GM18867 (cell line): ENCODE measurements around the gene NSMF.
"Not testable (repeated sequence)": the region's sequence is repeated elsewhere in the genome, so short reads cannot be mapped to it uniquely, and the experiment has no call there.

ENCODE experiments used
- ATAC-seq: cut with Tn5 transposase; IDR thresholded peaks from one replicate; pipeline ENCODE4 v1.9.1; 2021; ENCODE audit warnings: mild to moderate bottlenecking, moderate library complexity; ENCODE audit not compliant: unreplicated experiment

Gene NSMF

DNA sequence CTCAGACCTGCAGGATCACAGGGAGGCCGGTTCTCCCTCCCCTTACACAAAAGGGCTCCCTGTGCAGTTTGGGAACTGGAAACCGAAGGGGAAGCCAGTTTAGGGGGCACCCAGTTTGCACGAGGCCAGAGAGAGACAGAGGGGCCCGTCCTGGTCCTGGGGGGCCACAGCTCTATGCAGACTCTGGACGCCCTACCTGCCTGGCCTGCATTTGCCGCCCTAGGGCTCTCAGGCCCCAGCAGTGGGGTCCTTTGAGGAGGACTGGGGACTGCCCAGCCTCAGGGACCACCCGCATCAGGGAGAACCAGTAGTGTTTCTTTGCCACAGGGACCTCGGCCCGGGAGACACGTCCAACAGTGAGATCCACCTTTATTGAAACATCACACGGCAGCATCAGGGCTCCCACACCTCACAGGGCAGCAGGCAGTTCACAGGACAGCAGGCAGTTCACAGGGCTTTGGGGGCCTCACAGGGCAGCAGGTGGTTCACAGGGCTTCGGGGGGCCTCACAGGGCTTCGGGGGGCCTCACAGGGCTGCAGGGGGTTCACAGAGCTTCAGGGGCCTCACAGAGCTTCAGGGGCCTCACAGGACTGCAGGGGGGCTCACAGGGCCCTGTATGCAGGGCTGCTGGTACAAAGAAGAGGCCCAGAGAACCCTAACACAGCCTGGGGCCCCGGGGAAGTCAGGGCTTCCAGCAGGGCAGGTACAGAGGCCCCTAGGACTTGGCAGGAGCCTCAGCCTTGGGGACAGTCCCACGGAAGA lies 648 bp upstream of the NSMF start:
- ATAC-seq, result no peak

DNA sequence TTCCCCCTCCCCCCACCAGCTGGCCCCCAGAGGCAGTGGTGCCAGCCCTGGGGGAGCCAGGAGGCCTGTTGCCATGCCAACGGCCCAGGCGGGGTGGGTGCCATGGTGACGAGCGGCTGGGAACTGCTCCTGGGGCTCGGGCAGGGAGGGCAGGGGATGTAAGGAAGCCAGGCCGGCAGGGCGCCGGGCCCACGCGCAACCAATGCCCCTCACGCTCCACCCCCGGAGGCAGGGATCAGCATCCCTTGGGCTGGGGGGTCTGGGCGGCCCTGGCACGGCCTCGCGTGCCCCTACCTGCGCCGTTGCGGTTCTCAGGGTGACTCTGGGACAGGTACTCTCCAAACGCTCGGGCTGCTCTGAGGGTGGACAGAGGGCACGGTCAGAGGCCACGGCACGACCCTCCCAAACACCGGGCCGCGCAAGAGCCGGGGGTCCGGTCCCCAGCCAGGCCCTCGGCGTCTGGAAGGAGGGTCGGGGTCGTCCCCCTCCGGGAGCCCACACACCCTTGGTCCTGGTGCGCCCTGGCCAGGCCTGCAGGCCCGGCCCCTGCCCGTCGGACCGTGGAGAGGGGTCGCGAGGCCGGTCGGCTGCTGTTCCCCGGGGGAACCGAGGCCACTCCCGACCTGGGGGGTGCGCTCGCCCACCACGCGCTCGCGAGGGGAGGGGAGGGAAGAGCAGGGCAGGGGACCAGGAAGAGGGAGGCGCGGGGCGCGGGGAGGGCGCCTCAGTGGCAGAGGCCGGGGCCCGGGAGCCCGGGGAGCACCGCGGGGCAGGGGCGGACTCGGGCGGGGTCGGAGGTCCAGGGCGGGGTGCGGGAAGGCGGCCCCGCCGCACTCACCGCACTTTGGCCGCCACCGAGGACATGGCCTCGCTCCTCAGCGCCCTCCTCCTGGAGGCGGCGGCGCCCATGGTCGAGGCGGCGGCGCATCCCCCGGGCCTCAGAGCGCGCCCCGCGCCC lies 661 bp downstream of the NSMF start:
- ATAC-seq, result peak; percentile 4

DNA sequence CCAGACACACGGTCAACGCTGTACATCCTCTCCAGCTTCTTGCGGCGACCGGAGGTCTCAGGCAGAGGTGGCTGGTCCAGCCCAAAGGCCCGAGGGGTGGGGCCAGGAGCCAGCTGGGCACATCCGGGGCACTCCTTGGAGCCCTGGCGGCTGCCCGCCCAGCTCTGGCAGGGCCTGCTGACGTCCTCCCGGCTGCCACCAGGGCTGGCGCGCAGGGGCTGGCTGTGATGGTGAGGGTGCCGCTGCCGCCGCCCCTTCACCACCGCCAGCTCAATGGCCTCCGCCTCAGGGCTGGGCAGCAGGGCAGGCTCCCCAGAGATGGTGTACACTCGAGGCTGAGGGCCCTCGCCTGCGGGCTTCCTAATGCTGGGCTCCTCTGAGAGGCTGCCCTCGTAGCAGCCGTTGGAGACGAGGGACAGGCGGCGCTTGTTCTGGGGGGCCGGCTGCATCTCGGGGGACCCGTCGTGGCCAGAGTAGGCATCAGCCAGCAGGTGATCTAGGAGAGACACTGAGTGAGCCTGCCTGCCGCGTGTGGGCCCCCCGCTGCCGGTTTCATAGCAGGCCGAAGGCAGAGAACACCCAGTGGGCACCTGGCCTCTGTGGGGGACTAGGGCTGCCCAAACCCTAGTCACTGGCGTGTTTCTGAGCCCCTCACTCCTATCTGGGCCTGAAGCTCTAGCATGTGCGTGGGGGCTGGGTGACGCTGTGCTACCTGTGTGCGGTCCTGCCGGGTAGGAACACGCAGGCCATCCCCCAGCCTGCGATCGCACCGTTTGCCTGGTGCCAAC lies 1.5 kb downstream of the NSMF start:
- ATAC-seq, result no peak

DNA sequence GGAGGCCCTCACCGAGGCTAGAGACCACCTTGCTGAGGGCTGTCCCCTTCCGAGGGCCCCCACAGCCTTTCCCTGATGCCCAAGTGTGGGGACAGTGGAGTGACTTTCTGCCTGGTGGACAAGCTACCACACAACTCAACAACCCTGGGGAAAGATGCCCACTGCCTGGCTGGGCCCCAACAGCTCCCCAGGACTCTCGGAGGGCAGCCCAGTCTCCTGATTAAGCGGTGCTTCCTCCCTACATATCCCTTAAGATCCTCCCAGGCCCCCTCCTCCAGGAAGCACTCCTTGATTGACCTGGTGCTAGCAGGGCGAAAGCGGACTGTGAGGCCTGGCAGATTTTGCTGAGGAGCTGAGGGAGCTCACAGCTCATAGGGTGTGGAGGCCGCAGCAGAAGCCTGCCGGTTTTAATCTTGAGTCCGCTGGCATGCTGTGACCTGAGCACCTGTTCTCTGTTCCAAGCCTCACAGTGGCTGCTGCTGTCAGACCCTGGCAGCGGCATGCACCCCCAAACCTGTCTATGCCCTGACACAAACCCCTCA lies 2.2 kb downstream of the NSMF start:
- ATAC-seq, result no peak

DNA sequence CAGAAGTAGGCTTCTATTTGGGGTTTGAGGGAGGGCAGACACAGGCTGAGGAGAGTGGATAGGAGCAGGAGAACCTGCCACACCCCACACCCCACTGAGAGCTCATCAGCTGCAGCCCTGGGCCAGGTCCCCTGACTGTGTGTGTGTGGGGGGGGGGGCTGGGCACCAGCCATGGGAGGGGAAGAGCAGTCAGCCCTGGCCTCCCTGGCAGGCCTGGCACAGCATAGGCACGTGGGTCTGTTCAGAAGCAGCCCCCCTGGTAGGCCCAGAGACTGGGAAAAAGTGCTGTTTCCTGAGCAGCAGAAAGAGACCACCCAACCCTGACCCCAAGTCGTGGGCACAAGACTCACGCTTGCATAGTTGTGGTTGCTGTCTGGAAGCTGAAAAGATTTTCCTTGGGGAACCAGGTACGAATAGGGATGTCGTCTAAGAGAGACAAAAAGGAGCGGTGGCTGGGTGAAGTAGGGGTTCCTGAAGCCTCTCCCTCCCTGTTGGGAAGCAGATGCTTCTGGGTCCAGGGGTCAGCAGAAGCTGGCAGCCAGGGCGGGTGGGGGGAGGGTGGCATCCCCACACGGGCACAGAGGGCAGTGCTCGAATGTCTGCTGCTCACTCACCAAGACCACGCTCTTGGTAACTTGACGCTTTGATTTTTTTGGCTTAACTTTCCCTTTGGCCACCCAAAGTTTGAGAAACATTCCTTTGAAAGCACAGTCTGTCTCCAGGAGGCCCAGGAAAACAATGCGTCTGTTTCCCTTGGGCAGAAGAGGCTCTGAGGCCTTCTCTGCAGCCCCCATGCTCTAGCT lies 2.9 kb downstream of the NSMF start:
- ATAC-seq, result no peak

DNA sequence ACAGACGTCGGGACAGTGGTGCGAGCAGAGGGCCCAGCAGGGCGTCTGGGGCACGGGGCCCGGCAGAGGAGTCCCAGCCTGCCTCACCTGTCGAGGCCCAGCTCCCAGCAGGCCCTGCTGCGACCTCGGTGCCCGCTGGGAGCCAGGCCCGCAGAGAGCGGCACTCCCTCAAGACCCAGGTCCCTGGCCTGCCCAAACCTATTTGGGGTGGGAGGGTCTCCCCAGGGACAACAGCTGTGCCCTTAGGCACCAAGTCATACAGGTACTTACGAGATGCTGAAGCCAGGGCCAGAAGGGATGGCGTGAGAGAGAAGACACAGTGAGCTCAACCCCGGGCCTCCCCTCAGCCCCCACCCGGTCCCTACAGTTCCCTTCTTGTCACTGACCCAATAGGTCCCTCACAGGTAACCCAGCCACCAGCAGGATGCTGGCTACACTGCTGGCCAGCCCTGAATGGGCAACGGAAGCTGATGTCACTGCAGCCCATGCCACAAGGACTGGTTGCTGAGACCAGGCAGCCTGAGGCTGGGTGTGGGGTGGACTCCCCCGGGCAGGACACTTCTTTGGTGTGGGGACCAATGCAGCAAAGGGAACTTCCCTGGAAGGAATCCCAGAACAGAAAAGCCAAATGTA lies 3.7 kb downstream of the NSMF start:
- no peak for ATAC-seq

DNA sequence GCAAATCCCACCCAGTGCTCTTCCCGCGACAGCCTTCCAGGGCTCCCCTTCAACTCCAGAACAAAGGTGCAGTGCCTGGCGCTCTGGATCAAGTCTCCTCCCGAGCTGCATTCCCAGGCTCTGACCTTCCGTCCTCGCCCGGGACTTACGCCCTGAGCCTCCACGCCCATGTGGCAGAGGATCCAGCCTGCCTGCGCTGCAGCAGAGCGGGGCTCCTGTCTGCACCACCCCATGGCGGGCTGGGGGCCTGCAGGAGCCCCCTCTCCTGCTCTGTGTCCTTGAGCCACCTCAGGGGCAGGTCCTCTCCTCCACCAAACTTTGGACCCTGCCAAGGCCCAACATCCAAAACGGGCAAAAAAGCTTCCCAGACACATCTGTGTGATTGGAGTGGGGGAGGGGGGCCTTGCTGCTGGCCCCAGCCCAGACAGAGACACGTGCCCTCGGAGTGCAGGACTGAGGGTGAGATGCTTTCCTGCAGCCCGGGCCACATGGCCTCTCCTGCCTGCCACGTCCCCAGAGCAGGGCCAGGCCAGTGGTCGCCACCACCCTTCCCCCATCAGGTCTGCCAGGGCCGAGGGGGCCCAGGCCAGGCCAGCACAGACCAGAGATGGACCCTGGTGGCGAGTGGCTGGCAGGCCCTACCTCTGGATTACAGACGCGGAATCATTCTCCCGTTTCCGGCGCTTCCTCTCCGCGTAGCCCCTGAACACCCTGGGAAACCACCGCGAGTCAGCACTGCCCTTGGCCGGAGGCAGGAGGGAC lies 4.4 kb downstream of the NSMF start:
- ATAC-seq, result no peak

DNA sequence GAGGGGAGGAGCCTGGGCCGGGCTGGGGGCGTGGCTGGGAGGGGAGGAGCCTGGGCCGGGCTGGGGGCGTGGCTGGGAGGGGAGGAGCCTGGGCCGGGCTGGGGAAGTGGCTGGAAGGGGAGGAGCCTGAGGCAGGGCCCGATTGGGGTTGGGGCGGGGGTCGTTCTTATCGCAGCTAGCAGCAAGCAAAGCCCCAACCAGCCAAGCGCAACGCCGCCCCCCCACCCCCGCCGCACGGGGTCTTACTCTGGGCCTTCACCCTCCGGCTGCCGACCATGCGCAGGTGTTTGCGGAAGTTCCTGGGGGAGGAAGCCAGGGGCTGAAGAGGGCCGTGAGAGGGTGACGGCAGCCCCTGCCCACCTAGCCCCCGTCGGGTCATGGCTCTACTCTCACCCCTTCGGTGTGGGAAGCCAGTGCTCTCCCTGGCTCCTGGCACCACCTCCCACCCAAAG lies 5.0 kb downstream of the NSMF start:
- ATAC-seq, result peak; percentile 29

DNA sequence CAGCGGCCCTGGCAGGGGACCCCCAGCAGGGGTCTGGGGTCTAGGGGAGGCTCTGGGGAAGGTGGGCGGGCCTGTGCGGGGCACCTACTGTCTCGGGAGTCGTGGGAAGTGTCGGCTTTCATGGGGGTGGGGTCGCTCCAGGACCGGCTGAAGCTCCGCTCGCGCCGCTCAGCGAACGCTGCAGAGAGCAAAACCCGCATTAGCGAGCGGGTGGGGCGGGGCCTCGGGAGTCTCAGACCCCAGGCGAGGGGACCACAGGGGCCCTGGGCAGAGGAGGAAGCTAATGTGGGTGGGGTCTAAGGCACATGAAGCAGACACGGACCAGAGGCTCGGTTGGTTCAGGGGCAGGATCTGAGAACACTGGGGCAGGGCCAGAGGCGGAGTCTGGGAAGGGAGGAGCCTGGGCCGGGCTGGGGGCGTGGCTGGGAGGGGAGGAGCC lies 5.5 kb downstream of the NSMF start:
- peak; percentile 47 for ATAC-seq

DNA sequence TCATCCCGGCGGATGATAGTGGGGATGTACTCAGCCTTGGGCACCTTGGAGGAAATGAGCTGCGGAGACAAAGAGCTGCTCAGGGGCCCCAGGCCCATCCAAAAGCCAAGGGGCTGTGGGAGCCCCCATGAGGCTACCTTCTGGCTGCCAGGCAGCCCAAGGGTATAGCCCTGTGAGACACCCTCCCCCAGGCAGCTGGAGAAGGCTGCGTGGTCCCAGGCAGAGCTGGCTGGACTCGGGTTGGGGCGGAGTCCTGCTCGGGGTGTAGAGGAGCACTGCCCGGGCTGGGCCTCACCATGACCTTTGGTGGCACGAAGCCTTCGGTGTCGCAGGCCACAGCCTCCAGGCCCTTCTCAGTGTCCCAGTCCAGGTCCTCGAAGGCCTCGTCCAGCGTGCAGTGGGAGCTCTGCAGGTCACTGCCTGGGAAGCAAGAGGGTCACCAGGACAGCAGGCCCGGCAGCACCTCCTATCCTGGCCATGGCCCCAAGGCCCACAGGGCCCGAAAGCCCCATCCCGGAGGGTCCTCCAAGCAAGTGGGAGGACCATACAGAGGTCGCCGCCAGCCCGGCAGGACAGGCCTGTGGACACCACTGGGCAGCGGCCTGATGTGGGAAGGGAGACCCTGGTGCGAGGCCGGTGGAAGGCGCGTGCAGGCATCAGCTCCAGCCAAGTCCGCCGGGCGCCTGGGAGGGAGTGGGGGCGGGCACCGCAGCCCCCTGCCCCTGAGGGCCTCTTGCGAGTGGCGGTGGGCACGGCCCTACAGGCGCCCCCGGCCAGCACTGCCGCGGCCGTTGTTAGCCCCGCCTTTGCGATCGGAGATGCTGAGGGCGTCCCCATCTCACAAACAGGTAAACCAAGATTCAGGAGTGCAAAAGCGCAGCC lies 6.1 kb downstream of the NSMF start:
- no peak for ATAC-seq

DNA sequence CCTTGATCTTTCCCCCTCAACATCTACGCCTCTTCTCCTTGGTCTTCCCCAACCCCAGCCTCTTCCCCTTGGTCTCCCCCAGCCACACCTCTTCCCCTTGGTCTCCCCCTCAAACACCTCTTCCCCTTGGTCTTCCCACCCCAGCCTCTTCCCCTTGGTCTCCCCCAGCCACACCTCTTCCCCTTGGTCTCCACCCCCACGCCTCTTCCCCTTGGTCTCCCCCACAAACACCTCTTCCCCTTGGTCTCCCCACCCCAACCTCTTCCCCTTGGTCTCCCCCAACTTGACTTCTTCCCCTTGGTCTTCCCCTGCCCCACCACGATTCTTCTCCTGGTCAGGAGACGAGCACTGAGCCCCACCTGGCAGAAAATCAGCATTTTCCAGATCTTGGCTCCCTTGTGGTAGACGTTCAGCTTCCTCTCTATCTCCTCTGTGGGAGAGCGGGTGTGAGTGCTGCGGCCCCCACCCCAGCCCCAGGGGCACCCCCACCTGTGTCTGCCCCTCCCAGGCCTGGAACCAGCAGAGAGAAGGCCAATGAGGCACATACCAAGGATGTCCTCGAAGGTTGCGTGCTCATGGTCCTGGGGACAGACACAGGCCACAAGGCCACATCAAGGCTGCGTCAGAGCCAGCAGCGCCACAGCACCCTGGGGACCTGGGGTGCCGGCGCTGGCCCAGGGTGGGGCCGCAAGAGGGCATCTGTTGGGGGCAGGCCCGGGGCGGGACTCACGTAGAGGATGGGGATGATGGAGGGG lies 7.0 kb downstream of the NSMF start:
- no peak for ATAC-seq

DNA sequence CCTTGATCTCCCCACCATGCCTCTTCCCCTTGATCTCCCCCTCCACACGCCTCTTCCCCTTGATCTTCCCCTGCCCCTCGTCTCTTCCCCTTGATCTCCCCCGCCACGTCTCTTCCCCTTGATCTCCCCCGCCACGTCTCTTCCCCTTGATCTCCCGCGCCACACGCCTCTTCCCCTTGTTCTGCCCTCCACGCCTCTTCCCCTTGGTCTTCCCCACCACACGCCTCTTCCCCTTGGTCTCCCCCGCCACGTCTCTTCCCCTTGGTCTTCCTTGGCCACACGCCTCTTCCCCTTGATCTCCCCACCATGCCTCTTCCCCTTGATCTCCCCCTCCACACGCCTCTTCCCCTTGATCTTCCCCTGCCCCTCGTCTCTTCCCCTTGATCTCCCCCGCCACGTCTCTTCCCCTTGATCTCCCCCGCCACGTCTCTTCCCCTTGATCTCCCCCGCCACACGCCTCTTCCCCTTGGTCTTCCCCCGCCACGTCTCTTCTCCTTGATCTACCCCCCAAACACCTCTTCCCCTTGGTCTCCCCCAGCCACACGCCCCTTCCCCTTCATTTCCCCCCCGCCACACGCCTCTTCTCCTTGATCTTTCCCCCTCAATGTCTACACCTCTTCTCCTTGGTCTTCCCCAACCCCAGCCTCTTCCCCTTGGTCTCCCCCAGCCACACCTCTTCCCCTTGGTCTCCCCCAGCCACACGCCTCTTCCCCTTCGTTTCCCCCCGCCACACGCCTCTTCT lies 7.7 kb downstream of the NSMF start:
- not testable (repeated sequence) for ATAC-seq

DNA sequence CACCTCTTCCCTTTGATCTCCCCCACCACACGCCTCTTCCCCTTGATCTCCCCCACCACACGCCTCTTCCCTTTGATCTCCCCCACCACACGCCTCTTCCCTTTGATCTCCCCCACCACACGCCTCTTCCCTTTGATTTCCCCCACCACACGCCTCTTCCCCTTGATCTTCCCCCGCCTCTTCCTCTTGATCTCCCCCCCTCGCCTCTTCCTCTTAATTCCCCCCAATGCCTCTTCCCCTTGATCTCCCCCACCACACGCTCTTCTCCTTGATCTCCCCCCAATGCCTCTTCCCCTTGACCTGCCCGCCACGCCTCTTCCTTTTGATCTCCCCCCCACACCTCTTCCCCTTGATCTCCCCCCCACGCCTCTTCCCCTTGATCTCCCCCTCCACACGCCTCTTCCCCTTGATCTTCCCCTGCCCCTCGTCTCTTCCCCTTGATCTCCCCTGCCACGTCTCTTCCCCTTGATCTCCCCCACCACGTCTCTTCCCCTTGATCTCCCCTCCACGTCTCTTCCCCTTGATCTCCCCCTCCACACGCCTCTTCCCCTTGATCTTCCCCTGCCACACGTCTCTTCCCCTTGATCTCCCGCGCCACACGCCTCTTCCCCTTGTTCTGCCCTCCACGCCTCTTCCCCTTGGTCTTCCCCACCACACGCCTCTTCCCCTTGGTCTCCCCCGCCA lies 8.5 kb downstream of the NSMF start:
- not testable (repeated sequence) for ATAC-seq

DNA sequence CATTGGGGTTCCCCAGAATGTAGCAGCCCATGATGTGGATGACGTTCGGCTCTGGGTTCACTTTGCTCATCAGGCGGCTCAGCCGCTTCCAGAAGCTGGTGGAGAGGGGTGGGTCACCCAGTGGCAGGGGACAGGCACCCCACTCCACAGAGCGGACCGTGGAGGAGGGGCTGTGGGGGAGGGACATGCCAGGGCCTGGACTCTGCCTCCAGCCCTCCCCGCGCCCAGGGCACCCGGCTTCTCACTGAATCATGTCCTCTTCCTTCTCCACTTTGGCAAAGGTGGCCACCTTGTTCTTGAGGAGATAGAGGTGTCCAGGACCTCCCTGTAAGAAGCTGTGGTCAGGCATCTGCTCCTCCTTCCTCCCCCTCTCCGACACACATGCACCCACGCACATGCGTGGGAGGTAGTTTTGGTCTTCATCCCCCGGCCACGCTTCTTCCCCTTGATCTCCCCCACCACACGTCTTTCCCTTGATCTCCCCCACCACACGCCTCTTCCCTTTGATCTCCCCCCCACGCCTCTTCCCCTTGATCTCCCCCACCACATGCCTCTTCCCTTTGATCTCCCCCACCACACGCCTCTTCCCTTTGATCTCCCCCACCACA lies 9.1 kb downstream of the NSMF start:
- no peak for ATAC-seq

DNA sequence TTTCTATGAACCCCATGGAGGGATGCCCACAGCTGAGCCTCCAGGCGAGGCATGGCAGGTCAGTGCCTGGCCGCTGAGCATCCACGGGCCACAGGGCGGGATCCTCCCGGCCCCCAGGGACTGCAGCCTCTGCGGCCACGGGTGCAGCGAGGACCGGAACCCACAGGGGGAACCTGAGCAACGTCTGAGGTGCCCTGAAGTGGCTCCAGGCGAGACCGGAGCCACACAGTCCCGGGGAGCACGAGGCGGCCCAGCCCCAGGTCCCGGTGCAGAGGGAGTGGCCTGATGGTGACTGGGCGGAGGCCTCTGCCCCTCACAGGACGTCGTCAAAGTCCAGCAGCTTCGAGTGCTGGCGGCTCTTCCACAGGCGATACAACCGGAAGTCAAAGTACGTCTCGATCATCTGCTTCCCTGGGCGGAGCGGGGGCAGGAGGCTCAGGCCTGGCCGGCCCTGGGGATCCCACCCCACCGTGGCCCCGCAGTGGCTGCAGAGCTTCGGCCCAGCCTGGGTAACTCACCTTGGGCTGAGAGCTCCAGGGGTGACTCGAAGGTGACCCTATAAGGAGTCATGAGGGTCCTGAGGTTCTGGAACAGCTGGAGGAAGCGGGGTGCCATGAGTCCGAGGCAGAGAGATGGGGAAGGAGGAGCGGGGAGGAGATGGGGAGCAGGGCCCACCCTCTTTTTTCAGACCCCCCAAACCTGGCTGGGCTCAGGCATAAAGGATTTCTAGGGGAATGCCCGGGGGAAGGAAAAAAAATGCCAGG lies 9.9 kb downstream of the NSMF start:
- no peak for ATAC-seq
